Stomach (tissue), 9 donors: ENCODE results near the gene MMP14. TPM values are rescaled to one million over a fixed set of nuclear protein-coding genes. Genes with fewer than 3 reads are reported as not detected.

Experiments used
- DNase-seq, 2 donors: peaks; one replicate each; pipeline versions ENCODE4 v3.0.0 to v3.0.0-alpha.2; 2013 to 2019
- H3K27ac ChIP-seq, 5 donors: fragments of 200-600 bp in 4 of 5; sonication (generic) in 4 of 5; one replicate each; pipeline ENCODE4 v1.5.1; 2013 to 2019; ENCODE audit warnings: mild to moderate bottlenecking in 1 of 5, moderate library complexity in 1 of 5
- H3K27me3 ChIP-seq, 3 donors: fragments of 200-600 bp; sonication (generic); one replicate each; pipeline ENCODE4 v1.5.1; 2017 to 2019; ENCODE audit warnings: mixed run types in 1 of 3
- H3K36me3 ChIP-seq, 4 donors: fragments of 200-600 bp; sonication (generic); 1 replicate in 3 of 4; 2 replicates in 1 of 4; pipeline ENCODE4 v1.5.1; 2016 to 2019
- H3K4me1 ChIP-seq, 4 donors: fragments of 200-600 bp; sonication (generic); one replicate each; pipeline ENCODE4 v1.5.1; 2016 to 2019
- H3K4me3 ChIP-seq, 4 donors: fragments of 200-600 bp; sonication (generic) in 3 of 4; one replicate each; pipeline ENCODE4 v1.5.1; 2016 to 2019; ENCODE audit warnings: mild to moderate bottlenecking in 1 of 4
- H3K9me3 ChIP-seq, 4 donors: fragments of 200-600 bp; sonication (generic); one replicate each; pipeline ENCODE4 v1.5.1; 2016 to 2019
- CTCF ChIP-seq, 7 experiments: fragments of 450-650 bp in 4 of 7; fragments of 200-600 bp in 3 of 7; sonication (generic) in 3 of 7; IDR thresholded peaks; one replicate each; pipeline ENCODE4 v1.5.1; 2016 to 2019; ENCODE audit warnings: antibody characterized with exemption in 7 of 7, control low read depth in 2 of 7, mild to moderate bottlenecking in 1 of 7
- EP300 ChIP-seq: sonication (generic); formaldehyde crosslinking; IDR thresholded peaks from one replicate; pipeline ENCODE4 v1.6.1; 2017; ENCODE audit warnings: antibody characterized with exemption
- POLR2A ChIP-seq, 4 donors: fragments of 450-650 bp; IDR thresholded peaks; one replicate each; pipeline ENCODE4 v1.6.1; 2016; ENCODE audit warnings: antibody characterized with exemption in 4 of 4, control low read depth in 2 of 4, mild to moderate bottlenecking in 1 of 4, moderate library complexity in 1 of 4
- POLR2AphosphoS5 ChIP-seq, 3 donors: sonication (generic); formaldehyde crosslinking; IDR thresholded peaks; one replicate each; pipeline ENCODE4 v1.6.1; 2016; ENCODE audit warnings: antibody characterized with exemption in 3 of 3
- WGBS, 5 donors: extraction: QIAGEN DNeasy Blood & Tissue Kit in 3 of 5; methylation state at CpG; one replicate each; pipeline versions ENCODE4 v1.1.5 to v1.1.7; 2013 to 2018; 5-methylcytosine and 5-hydroxymethylcytosine counted together
- intact Hi-C: fragments of 100-400 bp; cut with DNase I; formaldehyde crosslinking; loops from one replicate; pipeline ENCODE4 v1.15.1; 2023; ENCODE audit warnings: low total_unique reads
- polyA plus RNA-seq, 3 donors: library from polyadenylated mRNA; stranded (reverse); fragments of 200-250 nt; gene quantifications; one replicate each; pipeline ENCODE4 v1.2.3, GENCODE V29; 2013
- total RNA-seq, 5 donors: library from RNA; depleted of rRNA; stranded (reverse); fragments of >200 nt; gene quantifications; one replicate each; pipeline versions ENCODE4 v1.1.0 to v1.2.3, GENCODE V29; 2014 to 2016
- donor health status: healthy with polysubstance abuse.
- donor health status: Bipolar disorder and iron deficiency.
- donor health status: healthy.

MMP14 gene
- total and polyA plus RNA-seq, 8 donors = 14.7 to 104 (median 38.1) TPM

GRCh38 chr14:22890416-22890815 lies 54.0 kb downstream of the MMP14 start:
- no peaks in the 10 kb centered on the region for H3K27me3 ChIP-seq
- WGBS, 5 donors = 79 to 92% (median 88%) methylated on average over 1 of the region's 1 CpG
- H3K36me3 ChIP-seq = no peaks in the 10 kb centered on the region
- no peak overlapping the region for H3K27ac ChIP-seq
- TF ChIP-seq CTCF (IDR thresholded peaks at IDR 0.05) = no peak
- no peak for TF ChIP-seq EP300
- no peak for TF ChIP-seq POLR2A (IDR thresholded peaks at IDR 0.05)
- TF ChIP-seq POLR2AphosphoS5 (IDR thresholded peaks at IDR 0.05) = no peak
- H3K4me1 ChIP-seq = peaks cover 16 to 33% (median 27%) of the 10 kb centered on the region in 4 donors
- no peaks in the 10 kb centered on the region for H3K9me3 ChIP-seq
- H3K4me3 ChIP-seq = no peak overlapping the region
- intact Hi-C loops = no loop called here
- no peak for DNase-seq

DNA sequence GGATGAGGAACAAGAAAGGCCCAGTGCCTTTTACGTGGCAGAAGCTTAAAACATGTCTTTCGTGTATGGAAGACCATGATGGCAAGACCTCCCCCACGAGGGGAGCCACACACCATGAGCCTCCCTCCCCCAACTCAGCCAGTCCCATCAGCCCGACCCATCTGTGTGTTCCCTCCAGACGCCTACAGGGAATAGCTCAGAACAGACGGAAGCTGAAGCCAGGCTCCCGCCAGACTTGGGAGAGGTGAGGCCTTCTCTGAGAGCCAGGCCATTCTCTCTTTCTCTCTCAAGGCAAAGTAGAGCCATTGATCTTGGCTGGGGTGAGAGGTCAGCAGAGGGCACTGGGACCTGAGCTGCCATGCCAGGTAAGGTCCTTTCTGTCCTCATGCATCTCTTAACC lies 56.1 kb downstream of the MMP14 start:
- peaks cover 7 to 23% (median 11%) of the 10 kb centered on the region in 4 donors for H3K4me1 ChIP-seq
- no peak for DNase-seq
- intact Hi-C loops = no loop called here
- H3K27ac ChIP-seq = no peak overlapping the region
- 81 to 88% (median 86%) methylated on average over 7 of the region's 7 CpGs for WGBS, 5 donors
- H3K36me3 ChIP-seq = no peaks in the 10 kb centered on the region
- H3K4me3 ChIP-seq = no peak overlapping the region
- no peaks in the 10 kb centered on the region for H3K9me3 ChIP-seq
- no peak for TF ChIP-seq POLR2AphosphoS5 (IDR thresholded peaks at IDR 0.05)
- no peak for TF ChIP-seq EP300
- TF ChIP-seq CTCF (IDR thresholded peaks at IDR 0.05) = no peak
- no peak for TF ChIP-seq POLR2A (IDR thresholded peaks at IDR 0.05)
- no peaks in the 10 kb centered on the region for H3K27me3 ChIP-seq

- H3K27ac ChIP-seq = no peak overlapping the region
- no peaks in the 10 kb centered on the region for H3K36me3 ChIP-seq
- TF ChIP-seq POLR2A (IDR thresholded peaks at IDR 0.05) = no peak
- no peak for TF ChIP-seq CTCF (IDR thresholded peaks at IDR 0.05)
- no peak for TF ChIP-seq POLR2AphosphoS5 (IDR thresholded peaks at IDR 0.05)
- TF ChIP-seq EP300 = no peak
- no peaks in the 10 kb centered on the region for H3K9me3 ChIP-seq
- no peak overlapping the region for H3K4me3 ChIP-seq
- 90 to 95% (median 94%) methylated on average over 4 of the region's 4 CpGs for WGBS, 5 donors
- no peak for DNase-seq
- H3K4me1 ChIP-seq = peaks cover 0 to 19% (median 5%) of the 10 kb centered on the region in 4 donors
- H3K27me3 ChIP-seq = no peaks in the 10 kb centered on the region
- intact Hi-C loops = no loop called here
Measured at GRCh38 chr14:22893706-22894105, 57.3 kb downstream of the MMP14 start.

DNA sequence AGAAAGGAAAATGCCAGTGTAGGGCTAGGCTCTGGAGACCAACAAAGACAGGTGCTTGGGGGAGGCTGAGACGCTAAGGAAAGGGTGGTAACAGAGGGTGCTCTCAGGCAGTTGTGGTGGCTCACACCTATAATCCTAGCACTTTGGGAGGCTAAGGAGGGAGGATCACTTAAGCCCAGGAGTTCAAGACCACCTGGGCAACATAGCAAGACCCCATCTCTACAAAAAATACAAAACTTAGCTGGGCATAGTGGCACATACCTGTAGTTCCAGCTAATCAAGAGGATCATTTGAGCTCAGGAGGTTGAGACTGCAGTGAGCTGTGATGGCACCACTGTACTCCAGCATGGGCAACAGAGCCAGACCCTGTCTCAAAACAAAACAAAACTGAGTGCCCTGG lies 59.0 kb downstream of the MMP14 start:
- peaks cover 0 to 15% (median 10%) of the 10 kb centered on the region in 4 donors for H3K36me3 ChIP-seq
- DNase-seq = no peak
- WGBS, 5 donors = 92 to 100% (median 96%) methylated on average over 1 of the region's 1 CpG
- H3K27ac ChIP-seq = no peak overlapping the region
- no peaks in the 10 kb centered on the region for H3K27me3 ChIP-seq
- intact Hi-C loops = no loop called here
- peaks cover 0 to 21% (median 13%) of the 10 kb centered on the region in 4 donors for H3K4me1 ChIP-seq
- no peaks in the 10 kb centered on the region for H3K9me3 ChIP-seq
- TF ChIP-seq CTCF (IDR thresholded peaks at IDR 0.05) = no peak
- no peak for TF ChIP-seq POLR2AphosphoS5 (IDR thresholded peaks at IDR 0.05)
- TF ChIP-seq POLR2A (IDR thresholded peaks at IDR 0.05) = no peak
- TF ChIP-seq EP300 = no peak
- no peak overlapping the region for H3K4me3 ChIP-seq
